Fibroblast of lung (primary cell): ENCODE data around the gene RAPGEF5. TPM values are rescaled to one million over a fixed set of nuclear protein-coding genes. Genes with fewer than 3 reads are reported as not detected.
A peak's percentile ranks its signal among the peaks of the same experiment; 100 is the strongest.

Source experiments
- DNase-seq, 2 donors: peaks; one replicate each; pipeline versions ENCODE4 v3.0.0 to v3.0.0-alpha.2; 2010; ENCODE audit warnings: low read depth in 2 of 2
- H2AFZ ChIP-seq: 2 replicates; pipeline ENCODE4 v1.5.1; 2012; ENCODE audit warnings: low read length, control low read depth, inconsistent platforms
- H3K27ac ChIP-seq: 2 replicates; pipeline ENCODE4 v1.5.1; 2011; ENCODE audit warnings: low read length, control low read depth; ENCODE audit not compliant: insufficient read depth
- H3K27me3 ChIP-seq: 2 replicates; pipeline ENCODE4 v1.5.1; 2011; ENCODE audit warnings: mild to moderate bottlenecking, low read length; ENCODE audit not compliant: control insufficient read depth, insufficient read depth
- H3K36me3 ChIP-seq: 2 replicates; pipeline ENCODE4 v1.5.1; 2011; ENCODE audit warnings: low read length; ENCODE audit not compliant: control insufficient read depth, insufficient read depth
- H3K4me1 ChIP-seq: 2 replicates; pipeline ENCODE4 v1.5.1; 2011; ENCODE audit warnings: low read length; ENCODE audit not compliant: control insufficient read depth, insufficient read depth; ENCODE audit errors: extremely low read depth
- H3K4me2 ChIP-seq: 2 replicates; pipeline ENCODE4 v1.5.1; 2011; ENCODE audit warnings: low read length, control low read depth; ENCODE audit not compliant: insufficient read depth; ENCODE audit errors: extremely low read depth
- H3K4me3 ChIP-seq, 4 experiments: fragments of 200-600 bp in 1 of 4; sonication (generic) in 1 of 4; replicated peaks in 1 of 4; 2 replicates each; pipeline ENCODE4 v1.5.1; 2011 to 2016; ENCODE audit warnings: low read length in 4 of 4, low read depth in 3 of 4, mild to moderate bottlenecking in 3 of 4, control low read depth in 2 of 4, inconsistent platforms in 1 of 4, mixed read lengths in 1 of 4; ENCODE audit not compliant: insufficient read depth in 1 of 4; ENCODE audit errors: control extremely low read depth in 1 of 4
- H3K79me2 ChIP-seq: 2 replicates; pipeline ENCODE4 v1.5.1; 2012; ENCODE audit warnings: mild to moderate bottlenecking, low read length, inconsistent platforms; ENCODE audit not compliant: control insufficient read depth, insufficient read depth
- H3K9ac ChIP-seq: 2 replicates; pipeline ENCODE4 v1.5.1; 2011; ENCODE audit warnings: mild to moderate bottlenecking, low read length, control low read depth; ENCODE audit not compliant: insufficient read depth
- H3K9me3 ChIP-seq: 2 replicates; pipeline ENCODE4 v1.5.1; 2012; ENCODE audit warnings: low read depth, low read length; ENCODE audit not compliant: control insufficient read depth, insufficient read depth
- H4K20me1 ChIP-seq: 2 replicates; pipeline ENCODE4 v1.5.1; 2011; ENCODE audit warnings: low read length; ENCODE audit not compliant: control insufficient read depth, insufficient read depth; ENCODE audit errors: extremely low read depth
- CTCF ChIP-seq, 2 donors: IDR thresholded peaks in 1 of 2; conservative IDR thresholded peaks in 1 of 2; 1 replicate in 1 of 2; 2 replicates in 1 of 2; pipeline ENCODE4 v1.5.1; 2011 to 2012; ENCODE audit warnings: low read length in 2 of 2, control low read depth in 1 of 2, inconsistent platforms in 1 of 2, low read depth in 1 of 2, mild to moderate bottlenecking in 1 of 2
- EZH2 ChIP-seq: IDR thresholded peaks from 2 replicates; pipeline ENCODE4 v1.5.1; 2012; ENCODE audit warnings: low read length, control low read depth, mild to moderate bottlenecking; ENCODE audit errors: missing control alignments
- polyA plus RNA-seq, 2 donors: library from polyadenylated mRNA; depleted of rRNA in 1 of 2; stranded (reverse) in 1 of 2; unstranded in 1 of 2; fragments of >200 nt; gene quantifications; 2 replicates each; pipeline ENCODE4 v1.2.1, GENCODE V29; 2011 to 2012; ENCODE audit warnings: missing spikeins in 1 of 2
- total RNA-seq: library from RNA; depleted of rRNA; stranded (reverse); fragments of >200 nt; gene quantifications from 2 replicates; pipeline ENCODE4 v1.2.1, GENCODE V29; 2014

The RAPGEF5 gene
- total and polyA plus RNA-seq, 2 donors (not counting 1 experiment from before 2014, with no cell fraction given), result 1.4 to 1.5 TPM

GRCh38 chr7:22361795-22362194 is 4.8 kb upstream of the RAPGEF5 start:
- peak; percentile 3 to 6 for DNase-seq
- H3K27ac ChIP-seq, result no peak overlapping the region

DNA sequence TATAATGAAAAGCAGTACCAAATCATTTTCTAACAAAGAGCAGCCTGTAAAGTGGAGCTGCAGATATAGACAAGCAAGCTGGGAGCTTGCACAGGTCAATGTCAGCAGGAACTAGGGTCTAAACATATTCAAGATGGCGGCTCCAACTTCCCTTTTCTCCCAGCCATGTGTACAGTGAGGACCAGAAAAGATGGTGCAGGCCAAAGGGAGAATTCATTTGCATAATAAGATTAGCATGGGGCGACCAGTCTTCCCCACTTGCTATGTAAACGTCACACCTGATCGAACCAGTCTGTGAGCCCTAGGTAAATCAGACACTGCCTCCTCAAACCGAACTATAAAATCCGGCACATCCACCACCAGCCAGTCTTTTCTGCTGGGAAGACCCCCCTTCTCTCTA is 4.4 kb upstream of the RAPGEF5 start:
- Histone ChIP-seq H3K27ac (no peak overlapping the region), H3K27me3 (peaks cover 5% of the 10 kb centered on the region), H3K79me2 (no peaks in the 10 kb centered on the region), H3K36me3 (no peaks in the 10 kb centered on the region), H4K20me1 (no peaks in the 10 kb centered on the region), H3K4me1 (no peaks in the 10 kb centered on the region), H3K4me2 (no peak overlapping the region), H3K4me3 (no peak overlapping the region), H3K9ac (no peak overlapping the region), H2AFZ (no peak overlapping the region), H3K9me3 (no peaks in the 10 kb centered on the region)
- TF ChIP-seq EZH2 (no peak), CTCF (conservative IDR thresholded peaks at IDR 0.05 in 1 of 2, IDR thresholded peaks at IDR 0.05 in 1 of 2; ENCODE audit: low read depth in 1 of 2, low read length in 2 of 2) (no peak)
- DNase-seq, result no peak

More at GRCh38 chr7:22361795-22362194, 4.8 kb upstream of the RAPGEF5 start:
- no peak overlapping the region for H3K4me2 ChIP-seq
- no peaks in the 10 kb centered on the region for H3K79me2 ChIP-seq
- no peak overlapping the region for H3K9ac ChIP-seq
- no peaks in the 10 kb centered on the region for H3K36me3 ChIP-seq
- H3K4me3 ChIP-seq, result no peak overlapping the region
- TF ChIP-seq EZH2, result no peak
- TF ChIP-seq CTCF (conservative IDR thresholded peaks at IDR 0.05 in 1 of 2, IDR thresholded peaks at IDR 0.05 in 1 of 2; ENCODE audit: low read depth in 1 of 2, low read length in 2 of 2), result no peak
- peaks cover 5% of the 10 kb centered on the region for H3K27me3 ChIP-seq
- H3K4me1 ChIP-seq, result no peaks in the 10 kb centered on the region
- no peaks in the 10 kb centered on the region for H4K20me1 ChIP-seq
- no peak overlapping the region for H2AFZ ChIP-seq
- H3K9me3 ChIP-seq, result no peaks in the 10 kb centered on the region

- H4K20me1 ChIP-seq, result no peaks in the 10 kb centered on the region
- no peak overlapping the region for H2AFZ ChIP-seq
- DNase-seq, result no peak
- H3K27me3 ChIP-seq, result peaks cover 15% of the 10 kb centered on the region
- no peaks in the 10 kb centered on the region for H3K79me2 ChIP-seq
- TF ChIP-seq CTCF (conservative IDR thresholded peaks at IDR 0.05 in 1 of 2, IDR thresholded peaks at IDR 0.05 in 1 of 2; ENCODE audit: low read depth in 1 of 2, low read length in 2 of 2), result no peak
- no peak for TF ChIP-seq EZH2
- no peak overlapping the region for H3K27ac ChIP-seq
- no peak overlapping the region for H3K9ac ChIP-seq
- H3K4me2 ChIP-seq, result no peak overlapping the region
- no peaks in the 10 kb centered on the region for H3K36me3 ChIP-seq
- no peaks in the 10 kb centered on the region for H3K4me1 ChIP-seq
- H3K4me3 ChIP-seq, result no peak overlapping the region
- no peaks in the 10 kb centered on the region for H3K9me3 ChIP-seq
Observed at GRCh38 chr7:22358820-22359697, 2.1 kb upstream of the RAPGEF5 start.
